Measurements from ENCODE around the gene FBXL20. TPM values are rescaled to one million over a fixed set of nuclear protein-coding genes. Genes with fewer than 3 reads are reported as not detected.
"Not testable (repeated sequence)": the region's sequence is repeated elsewhere in the genome, so short reads cannot be mapped to it uniquely, and the experiment has no call there.

Gene FBXL20
- total RNA-seq, 1 experiment from 2014 or later = 9.9 TPM

- DNase-seq (ENCODE audit: low read depth) = no peak
Observed at GRCh38 chr17:39332092-39332491, 69.3 kb downstream of the FBXL20 start.

GRCh38 chr17:39328815-39329214 is 72.6 kb downstream of the FBXL20 start:
- DNase-seq (ENCODE audit: low read depth) = no peak

GRCh38 chr17:39327109-39327508 is 74.3 kb downstream of the FBXL20 start:
- no peak for DNase-seq (ENCODE audit: low read depth)

- DNase-seq (ENCODE audit: low read depth) = no peak
Observed at GRCh38 chr17:39325528-39326240, 75.7 kb downstream of the FBXL20 start.

- no peak for DNase-seq (ENCODE audit: low read depth)
Observed at GRCh38 chr17:39318636-39319035, 82.8 kb downstream of the FBXL20 start.

GRCh38 chr17:39306509-39307212 is 94.8 kb downstream of the FBXL20 start:
- no peak for DNase-seq (ENCODE audit: low read depth)

GRCh38 chr17:39305978-39306377 is 95.4 kb downstream of the FBXL20 start:
- no peak for DNase-seq (ENCODE audit: low read depth)

- DNase-seq (ENCODE audit: low read depth) = no peak
Observed at GRCh38 chr17:39304188-39304587, 97.2 kb downstream of the FBXL20 start.

- DNase-seq (ENCODE audit: low read depth) = no peak
Observed at GRCh38 chr17:39294060-39294459, 107.4 kb downstream of the FBXL20 start.

- DNase-seq (ENCODE audit: low read depth) = not testable (repeated sequence)
Observed at GRCh38 chr17:39292546-39292945, 108.9 kb downstream of the FBXL20 start.

- DNase-seq (ENCODE audit: low read depth) = not testable (repeated sequence)
Observed at GRCh38 chr17:39286513-39286912, 114.9 kb downstream of the FBXL20 start.

GRCh38 chr17:39284685-39285084 is 116.7 kb downstream of the FBXL20 start:
- no peak for DNase-seq (ENCODE audit: low read depth)

- DNase-seq (ENCODE audit: low read depth) = no peak
Observed at GRCh38 chr17:39283896-39284295, 117.5 kb downstream of the FBXL20 start.

GRCh38 chr17:39283098-39283497 is 118.3 kb downstream of the FBXL20 start:
- no peak for DNase-seq (ENCODE audit: low read depth)

GRCh38 chr17:39281806-39282205 is 119.6 kb downstream of the FBXL20 start:
- peak; percentile 23 for DNase-seq (ENCODE audit: low read depth)

- DNase-seq (ENCODE audit: low read depth) = peak; percentile 46
Observed at GRCh38 chr17:39278246-39278645, 123.2 kb downstream of the FBXL20 start.

- no peak for DNase-seq (ENCODE audit: low read depth)
Observed at GRCh38 chr17:39277110-39277509, 124.3 kb downstream of the FBXL20 start.

GRCh38 chr17:39276113-39276512 is 125.3 kb downstream of the FBXL20 start:
- no peak for DNase-seq (ENCODE audit: low read depth)

- DNase-seq (ENCODE audit: low read depth) = no peak
Observed at GRCh38 chr17:39271546-39271945, 129.9 kb downstream of the FBXL20 start.

- DNase-seq (ENCODE audit: low read depth) = peak; percentile 34
Observed at GRCh38 chr17:39270923-39271322, 130.5 kb downstream of the FBXL20 start.

GRCh38 chr17:39264119-39264518 is 137.3 kb downstream of the FBXL20 start:
- DNase-seq (ENCODE audit: low read depth) = no peak

GRCh38 chr17:39261286-39261685 is 140.1 kb downstream of the FBXL20 start:
- no peak for DNase-seq (ENCODE audit: low read depth)

- DNase-seq (ENCODE audit: low read depth) = no peak
Observed at GRCh38 chr17:39252788-39253460, 148.5 kb downstream of the FBXL20 start.

All from M059J (cell line).